NOMO-1 treated with DMSO at 0.1 percent for 48 hours (cell line): Measurements from ENCODE around the gene MBTPS1.

Source experiments
- DNase-seq: peaks from one replicate; lab custom pipeline; 2025; ENCODE audit not compliant: unreplicated experiment; lab: John Stamatoyannopoulos, UW

The MBTPS1 gene

GRCh38 chr16:84080378-84080777, 36.4 kb downstream of the MBTPS1 start:
- no peak for DNase-seq

DNA sequence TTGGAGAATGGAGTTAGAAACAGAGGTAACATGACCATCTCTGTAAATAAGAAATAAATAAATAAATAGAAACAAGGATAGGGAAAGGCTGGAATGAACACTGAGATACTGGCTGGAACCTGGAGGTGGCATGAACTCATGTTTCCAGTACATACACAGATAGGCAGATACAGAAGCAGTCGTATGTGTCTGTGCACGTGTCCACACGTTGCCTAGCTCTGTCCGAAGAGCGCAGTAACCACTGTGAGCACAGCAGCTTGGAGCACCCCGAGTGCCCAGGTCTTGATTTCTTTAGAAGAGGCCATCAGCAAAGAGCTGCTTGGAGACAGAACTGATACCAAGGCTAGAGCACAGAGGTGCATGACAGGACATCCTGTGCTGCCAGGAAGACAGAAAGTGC, 37.1 kb downstream of the MBTPS1 start:
- no peak for DNase-seq

DNA sequence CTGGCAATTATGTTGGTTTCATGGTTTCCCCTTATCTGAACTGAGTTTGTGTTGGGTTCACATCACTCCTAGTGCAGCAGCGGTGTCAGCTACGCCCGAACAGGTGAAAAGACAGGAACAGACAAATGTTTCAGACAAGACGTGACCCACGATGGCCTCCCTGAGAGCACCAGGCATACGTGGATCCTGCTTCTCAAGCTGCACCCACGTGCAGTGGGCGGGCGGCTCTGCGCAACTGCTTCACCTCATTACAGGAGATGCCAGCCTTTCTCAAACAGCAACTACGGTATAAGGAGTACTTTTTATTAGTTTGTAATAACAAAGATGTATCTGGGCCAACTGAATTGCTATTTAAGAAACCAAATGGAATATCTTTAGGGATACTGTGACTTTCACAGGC, 41.4 kb downstream of the MBTPS1 start:
- no peak for DNase-seq

DNA sequence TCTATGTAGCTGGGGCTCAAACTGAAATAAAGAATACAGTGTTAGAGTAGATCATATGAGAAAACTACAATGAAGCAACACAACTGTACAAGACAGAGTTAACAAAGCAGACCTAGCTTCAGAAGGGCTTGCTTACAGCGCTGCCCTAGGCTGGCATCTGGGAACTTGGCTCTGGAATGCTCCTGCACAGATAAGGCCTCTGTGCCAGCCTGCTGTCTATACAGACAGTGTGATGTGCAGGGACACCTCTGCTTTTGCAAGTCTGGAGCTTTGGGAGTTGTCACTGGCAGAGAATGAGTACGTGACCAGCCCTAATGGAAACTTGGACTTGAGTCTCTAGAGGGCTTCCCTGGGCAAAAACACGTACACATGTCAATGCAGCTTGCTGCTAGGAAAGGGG, 42.0 kb downstream of the MBTPS1 start:
- DNase-seq = no peak

GRCh38 chr16:84072014-84072413, 44.7 kb downstream of the MBTPS1 start:
- DNase-seq = no peak

DNA sequence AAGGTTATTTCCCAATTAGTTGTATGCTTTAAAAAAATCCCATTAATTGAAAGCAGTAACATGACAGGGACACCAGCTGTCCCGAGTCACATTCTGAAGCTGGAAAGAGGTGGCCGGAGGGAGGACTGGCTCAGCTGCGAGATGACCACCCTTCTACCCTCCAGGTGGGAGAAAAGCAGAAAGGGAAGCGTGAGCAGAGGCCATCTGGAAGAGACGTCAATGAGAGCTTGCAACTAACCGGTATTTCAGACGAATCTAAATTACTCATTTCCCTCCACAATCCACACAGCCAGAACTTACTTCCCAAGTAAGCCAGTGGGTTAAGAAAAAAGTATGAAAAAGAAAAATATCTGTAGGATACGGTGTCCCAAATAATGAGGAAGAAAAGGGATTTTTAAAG, 45.6 kb downstream of the MBTPS1 start:
- DNase-seq = no peak

GRCh38 chr16:84069540-84069939, 47.2 kb downstream of the MBTPS1 start:
- DNase-seq = peak; percentile 12

DNA sequence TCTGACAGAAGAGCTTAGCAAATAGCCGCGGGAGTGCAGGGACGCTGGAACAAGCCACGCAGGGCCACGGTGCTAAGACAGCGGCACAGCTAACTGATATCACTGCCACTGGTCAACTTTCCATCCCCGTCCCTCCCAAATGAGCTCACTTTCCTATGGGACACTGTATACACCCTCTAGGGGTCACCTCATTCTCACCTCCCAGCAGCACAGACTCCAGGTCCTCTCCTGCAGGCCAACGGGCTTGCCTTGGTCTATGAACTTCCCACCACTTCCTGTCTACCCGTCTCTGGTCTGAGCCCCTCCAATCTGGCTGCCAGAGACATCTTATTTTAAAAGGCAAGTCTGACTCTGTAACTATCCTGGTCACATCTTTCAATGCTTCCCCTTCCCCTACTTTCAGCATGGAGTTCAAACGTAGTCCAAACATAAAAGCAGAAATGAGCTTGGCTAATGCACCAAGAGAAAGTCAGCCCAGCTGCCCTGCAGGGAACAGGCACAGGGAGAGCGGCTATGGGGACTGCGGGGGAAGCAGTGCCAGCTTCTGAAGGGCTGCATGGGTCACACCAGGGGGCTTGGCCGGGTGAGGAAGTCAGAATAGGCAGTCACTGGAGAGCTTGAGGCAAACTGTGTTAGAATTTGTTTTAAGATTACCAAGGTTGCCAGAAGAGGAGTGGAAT, 47.8 kb downstream of the MBTPS1 start:
- no peak for DNase-seq

GRCh38 chr16:84068041-84068440, 48.7 kb downstream of the MBTPS1 start:
- DNase-seq = no peak

DNA sequence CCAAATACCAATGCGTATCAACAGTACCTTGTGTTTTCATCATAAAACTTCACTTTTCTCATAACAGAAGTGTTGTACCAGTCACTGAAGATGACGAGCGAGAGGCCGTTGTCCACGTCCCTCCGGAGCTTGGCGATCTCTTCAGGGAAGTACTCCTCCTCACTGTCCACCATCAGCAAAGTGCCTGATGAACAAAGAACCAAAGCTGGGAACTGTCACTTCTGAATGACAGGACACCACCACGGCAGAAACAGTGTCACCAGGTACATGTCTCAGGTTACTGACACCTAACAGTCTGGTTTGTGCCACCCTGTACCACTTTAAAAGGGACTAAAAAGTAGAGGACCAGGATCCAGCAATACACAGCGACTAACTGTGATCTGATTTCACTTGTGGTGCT, 49.1 kb downstream of the MBTPS1 start:
- no peak for DNase-seq

DNA sequence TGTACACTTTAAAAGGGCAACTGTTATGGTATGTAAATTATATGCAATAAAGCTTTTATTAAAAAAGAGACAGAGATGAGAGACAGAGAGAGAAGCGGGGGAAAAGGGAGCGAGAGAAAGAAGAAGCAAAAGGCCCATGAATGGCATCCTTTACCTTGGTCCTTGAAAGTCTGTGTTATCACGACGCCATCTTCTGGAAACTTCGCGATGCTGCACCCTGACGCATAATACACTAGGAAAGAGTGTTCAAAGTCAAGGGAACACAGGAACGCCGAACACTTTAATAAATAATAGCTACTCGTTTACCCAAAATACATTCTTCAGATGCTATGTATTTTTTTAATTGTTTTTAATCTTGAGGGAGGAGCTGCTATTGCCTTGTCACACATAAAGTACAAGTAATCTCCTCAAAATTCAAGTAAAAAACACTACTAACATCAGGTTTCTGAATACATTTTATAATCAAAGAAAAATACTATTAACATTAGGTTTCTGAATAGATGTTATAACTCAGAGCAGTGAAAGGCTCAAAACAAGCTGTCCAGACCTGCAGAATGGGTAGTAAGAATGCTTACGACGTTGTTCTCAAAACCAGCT, 51.1 kb downstream of the MBTPS1 start:
- DNase-seq = peak; percentile 36

GRCh38 chr16:84063980-84064379, 52.8 kb downstream of the MBTPS1 start:
- no peak for DNase-seq

- peak; percentile 21 for DNase-seq
Observed at GRCh38 chr16:84062734-84063640, 53.8 kb downstream of the MBTPS1 start.

- no peak for DNase-seq
Observed at GRCh38 chr16:84061236-84061819, 55.4 kb downstream of the MBTPS1 start.

DNA sequence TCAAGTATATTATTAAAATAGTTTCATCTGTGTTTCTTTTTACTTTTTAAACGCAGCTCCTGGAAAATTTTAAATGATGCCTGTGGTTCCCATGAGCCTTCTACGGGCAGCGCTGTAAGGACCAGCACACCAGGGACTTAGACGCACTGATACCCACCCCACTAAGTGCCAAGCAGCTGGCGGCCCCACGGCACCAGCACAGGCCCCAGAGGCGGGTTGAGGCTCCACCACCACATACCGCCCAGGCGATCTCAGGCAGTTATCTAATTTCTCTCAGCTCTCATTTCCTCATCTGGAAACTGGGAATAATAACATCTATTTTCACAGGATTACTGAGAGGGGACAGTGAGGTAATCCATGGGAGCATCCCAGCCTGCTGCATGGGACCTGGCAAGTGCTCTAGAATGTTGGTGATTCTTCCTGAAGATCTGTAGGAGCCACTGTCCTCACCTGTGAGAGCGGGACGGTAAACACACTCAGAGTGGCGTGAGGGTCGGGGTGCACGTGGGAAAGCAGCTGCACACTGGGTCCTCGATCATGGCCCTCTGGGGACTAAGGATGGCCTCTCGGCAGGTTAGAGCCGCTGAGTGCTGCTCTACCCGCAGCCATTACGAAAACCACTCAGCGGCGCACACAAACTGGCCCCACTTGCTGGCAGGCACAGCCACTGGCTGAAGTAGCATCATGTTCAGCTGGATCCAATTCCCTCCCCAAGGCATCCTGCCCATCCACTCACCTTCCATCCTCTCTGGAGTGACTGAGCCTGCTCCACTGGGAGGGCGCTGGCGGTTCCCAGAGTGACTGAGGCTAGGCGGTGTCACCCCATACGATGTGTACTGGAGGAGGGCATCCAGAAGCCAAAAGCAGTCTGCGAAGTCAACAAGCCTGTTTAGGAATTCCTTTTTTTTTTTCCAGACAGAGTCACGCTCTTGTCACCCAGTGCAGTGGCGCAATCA, 56.5 kb downstream of the MBTPS1 start:
- DNase-seq = no peak

GRCh38 chr16:84059111-84059510, 57.6 kb downstream of the MBTPS1 start:
- no peak for DNase-seq

GRCh38 chr16:84058664-84059063, 58.1 kb downstream of the MBTPS1 start:
- no peak for DNase-seq

GRCh38 chr16:84058211-84058610, 58.5 kb downstream of the MBTPS1 start:
- DNase-seq = no peak

- no peak for DNase-seq
Observed at GRCh38 chr16:84056933-84057332, 59.8 kb downstream of the MBTPS1 start.

DNA sequence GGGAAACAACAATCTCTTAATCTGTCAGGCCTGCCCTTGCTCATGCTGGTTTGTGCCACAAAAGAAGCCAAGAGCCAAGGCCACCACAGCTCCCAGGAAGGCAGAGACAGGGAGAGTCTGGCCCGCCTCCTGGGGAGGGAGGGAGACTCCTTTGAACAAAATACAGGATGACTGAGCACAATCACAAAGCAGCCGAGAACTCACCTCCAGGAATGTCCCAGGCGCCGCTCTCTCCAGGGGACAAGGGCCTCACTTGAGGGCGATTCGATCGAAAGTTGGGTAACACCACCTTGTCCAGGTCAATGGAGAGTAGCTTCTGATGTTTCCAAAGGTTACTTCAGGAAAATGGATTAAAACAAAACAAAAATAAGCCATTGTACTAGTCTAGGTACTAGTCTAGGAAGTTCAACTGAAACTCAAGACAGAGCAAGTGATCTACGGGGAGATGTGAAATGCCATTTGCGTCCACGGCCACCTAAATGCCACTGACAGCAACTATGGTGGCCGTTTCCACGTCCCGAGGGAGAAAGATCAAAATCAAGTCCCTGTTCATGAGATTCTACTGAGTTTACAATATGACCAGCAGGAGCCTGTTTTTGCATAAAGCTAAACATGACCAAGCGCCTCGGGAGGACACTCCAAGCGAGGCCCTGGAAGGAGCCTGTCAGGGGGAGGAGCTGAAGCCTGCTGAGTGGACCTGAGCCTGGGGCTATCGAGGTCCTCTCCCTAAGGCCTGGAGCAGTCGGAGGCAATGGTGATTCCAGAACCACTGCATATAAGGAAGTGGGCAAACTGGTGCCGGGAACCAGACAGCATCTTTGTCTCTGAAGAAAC, 60.7 kb downstream of the MBTPS1 start:
- DNase-seq = no peak
